ENCODE data around the gene C11orf54.
"Not testable (repeated sequence)": the region's sequence is repeated elsewhere in the genome, so short reads cannot be mapped to it uniquely, and the experiment has no call there.

C11orf54 gene

GRCh38 chr11:93751001-93751400 lies 9.5 kb downstream of the C11orf54 start:
- no peak for TF ChIP-seq CTCF (IDR thresholded peaks at IDR 0.05; ENCODE audit: insufficient read depth, low read length, missing control alignments)
- CTCF ChIA-PET, result no interaction called here
- POLR2A ChIA-PET, result interaction anchor here (1.6 kb wide), 1 partner anchor 10 kb away, joined by 10 read pairs; the partner anchor contains the start of genes C11orf54 and TAF1D
- no peak for DNase-seq (ENCODE audit: low read depth, low spot score)
- H3K4me3 ChIP-seq (ENCODE audit: low read depth, low read length), result no peak overlapping the region

GRCh38 chr11:93753241-93753640 lies 11.8 kb downstream of the C11orf54 start:
- no peak for DNase-seq (ENCODE audit: low read depth, low spot score)
- CTCF ChIA-PET, result no interaction called here
- H3K4me3 ChIP-seq (ENCODE audit: low read depth, low read length), result no peak overlapping the region
- TF ChIP-seq CTCF (IDR thresholded peaks at IDR 0.05; ENCODE audit: insufficient read depth, low read length, missing control alignments), result no peak
- POLR2A ChIA-PET, result no interaction called here

GRCh38 chr11:93756748-93757147 lies 15.3 kb downstream of the C11orf54 start:
- CTCF ChIA-PET, result no interaction called here

GRCh38 chr11:93757301-93757700 lies 15.8 kb downstream of the C11orf54 start:
- no peak overlapping the region for H3K4me3 ChIP-seq (ENCODE audit: low read depth, low read length)
- ChIA-PET POLR2A (no interaction called here), CTCF (no interaction called here)
- DNase-seq (ENCODE audit: low read depth, low spot score), result no peak
- TF ChIP-seq CTCF (IDR thresholded peaks at IDR 0.05; ENCODE audit: insufficient read depth, low read length, missing control alignments), result no peak

More at GRCh38 chr11:93756748-93757147, 15.3 kb downstream of the C11orf54 start:
- DNase-seq (ENCODE audit: low read depth, low spot score), result no peak
- TF ChIP-seq CTCF (IDR thresholded peaks at IDR 0.05; ENCODE audit: insufficient read depth, low read length, missing control alignments), result no peak
- no peak overlapping the region for H3K4me3 ChIP-seq (ENCODE audit: low read depth, low read length)
- POLR2A ChIA-PET, result no interaction called here

- POLR2A ChIA-PET, result no interaction called here
- H3K4me3 ChIP-seq (ENCODE audit: low read depth, low read length), result no peak overlapping the region
- TF ChIP-seq CTCF (IDR thresholded peaks at IDR 0.05; ENCODE audit: insufficient read depth, low read length, missing control alignments), result no peak
- DNase-seq (ENCODE audit: low read depth, low spot score), result no peak
- CTCF ChIA-PET, result interaction anchor here (1.1 kb wide), 1 partner anchor 17 kb away, joined by 3 read pairs; no protein-coding TSS in a partner anchor
Observed at GRCh38 chr11:93757924-93758865, 16.7 kb downstream of the C11orf54 start.

GRCh38 chr11:93759123-93759522 lies 17.7 kb downstream of the C11orf54 start:
- CTCF ChIA-PET, result interaction anchor here (1.1 to 2.3 kb wide), 2 partner anchors 16 to 25 kb away, joined by 3 to 8 read pairs; partner anchors contain the start of gene MED17
- DNase-seq (ENCODE audit: low read depth, low spot score); H3K4me3 ChIP-seq (ENCODE audit: low read depth, low read length); POLR2A ChIA-PET: not testable (repeated sequence)

Measured in AG04449 (cell line).